ENCODE results near the gene CACNA2D1. TPM values are rescaled to one million over a fixed set of nuclear protein-coding genes. Genes with fewer than 3 reads are reported as not detected.

CACNA2D1 gene
- polyA plus RNA-seq, 1 experiment = 6.0 TPM

DNA sequence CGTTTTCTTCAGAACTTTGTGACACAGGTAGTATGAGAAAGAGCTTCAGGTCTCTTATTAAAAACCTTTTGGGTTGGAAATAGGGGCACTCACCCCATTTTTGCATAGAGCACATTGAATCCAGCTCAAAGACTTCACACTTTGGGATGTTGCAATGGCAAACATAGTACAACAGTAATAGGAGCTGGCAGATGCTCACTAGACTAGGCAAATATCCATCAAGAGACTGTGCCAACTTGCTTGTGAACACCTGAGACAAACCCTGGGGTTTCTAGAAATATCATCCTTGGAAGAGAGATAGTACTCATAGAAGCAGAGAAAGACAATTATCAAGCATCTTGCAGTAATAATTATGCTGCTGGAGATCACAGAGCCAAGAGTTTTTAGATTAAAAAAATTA lies 280.0 kb downstream of the CACNA2D1 start:
- ChIA-PET POLR2A (no interaction called here), CTCF (interaction anchor here (0.8 kb wide), 1 partner anchor 9 kb away, joined by 3 read pairs; no protein-coding TSS in a partner anchor)
- Histone ChIP-seq H3K36me3 (ENCODE audit: control insufficient read depth, insufficient read depth, low read length) (no peaks in the 10 kb centered on the region), H3K4me3 (ENCODE audit: low read depth, low read length) (no peak overlapping the region), H3K27me3 (ENCODE audit: control insufficient read depth, insufficient read depth, low read length) (no peaks in the 10 kb centered on the region)
- TF ChIP-seq CTCF (IDR thresholded peaks at IDR 0.05; ENCODE audit: insufficient read depth, low read depth, low read length) = no peak
- DNase-seq (ENCODE audit: low read depth) = no peak

- TF ChIP-seq CTCF (IDR thresholded peaks at IDR 0.05; ENCODE audit: insufficient read depth, low read depth, low read length) = no peak
- Histone ChIP-seq H3K4me3 (ENCODE audit: low read depth, low read length) (no peak overlapping the region), H3K36me3 (ENCODE audit: control insufficient read depth, insufficient read depth, low read length) (no peaks in the 10 kb centered on the region), H3K27me3 (ENCODE audit: control insufficient read depth, insufficient read depth, low read length) (no peaks in the 10 kb centered on the region)
- POLR2A ChIA-PET = no interaction called here
- CTCF ChIA-PET = interaction anchor here (0.5 to 0.7 kb wide), 2 partner anchors 74 to 92 kb away, joined by 3 to 4 read pairs; no protein-coding TSS in a partner anchor
- DNase-seq (ENCODE audit: low read depth) = no peak
Measured at GRCh38 chr7:82162289-82162688, 281.3 kb downstream of the CACNA2D1 start.

DNA sequence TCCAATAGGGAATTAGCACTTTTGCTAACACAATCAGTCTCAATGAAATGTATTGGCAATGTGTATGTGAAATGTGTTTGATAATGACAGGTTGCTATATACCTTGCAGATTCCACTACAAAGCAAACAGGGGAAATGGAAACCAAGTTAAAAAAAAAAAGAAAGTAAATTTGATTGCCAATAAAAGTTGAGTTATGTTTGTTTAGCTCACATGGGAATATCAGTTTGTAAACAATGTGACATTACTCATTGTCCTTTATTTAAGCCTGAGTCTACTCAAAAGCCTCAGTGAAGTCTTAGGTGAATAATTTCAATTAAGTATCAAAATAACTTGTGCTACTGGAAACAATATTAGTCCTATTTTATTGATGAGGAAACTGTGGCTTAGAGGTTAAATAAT lies 285.2 kb downstream of the CACNA2D1 start:
- no peak overlapping the region for H3K4me3 ChIP-seq (ENCODE audit: low read depth, low read length)
- H3K36me3 ChIP-seq (ENCODE audit: control insufficient read depth, insufficient read depth, low read length) = no peaks in the 10 kb centered on the region
- CTCF ChIA-PET = interaction anchor here (0.6 kb wide), 1 partner anchor 469 kb away, joined by 4 read pairs; no protein-coding TSS in a partner anchor
- TF ChIP-seq CTCF (IDR thresholded peaks at IDR 0.05; ENCODE audit: insufficient read depth, low read depth, low read length) = no peak
- no peaks in the 10 kb centered on the region for H3K27me3 ChIP-seq (ENCODE audit: control insufficient read depth, insufficient read depth, low read length)
- POLR2A ChIA-PET = interaction anchor here (0.6 kb wide), 1 partner anchor 11 kb away, joined by 7 read pairs; no protein-coding TSS in a partner anchor
- no peak for DNase-seq (ENCODE audit: low read depth)

DNA sequence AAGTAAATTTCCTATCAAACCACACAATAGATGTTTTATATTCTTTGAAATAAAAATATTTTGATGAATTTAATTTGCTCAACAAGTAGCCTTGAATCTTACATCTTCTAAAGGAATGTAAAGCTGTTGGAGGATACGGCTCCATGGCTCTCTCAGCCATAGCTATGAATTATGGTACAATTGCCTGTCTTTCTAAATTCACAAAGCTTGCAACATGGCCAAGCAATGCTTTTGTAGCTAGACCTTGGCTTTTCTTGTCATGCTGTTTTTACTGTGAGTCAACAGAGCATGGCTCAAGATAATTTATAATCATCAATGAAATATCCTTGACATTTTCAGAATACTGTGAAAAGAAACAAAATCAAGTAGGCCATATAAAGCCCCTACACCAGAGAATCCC lies 286.7 kb downstream of the CACNA2D1 start:
- H3K4me3 ChIP-seq (ENCODE audit: low read depth, low read length) = no peak overlapping the region
- ChIA-PET CTCF (no interaction called here), POLR2A (no interaction called here)
- DNase-seq (ENCODE audit: low read depth) = no peak
- H3K27me3 ChIP-seq (ENCODE audit: control insufficient read depth, insufficient read depth, low read length) = no peaks in the 10 kb centered on the region
- no peak for TF ChIP-seq CTCF (IDR thresholded peaks at IDR 0.05; ENCODE audit: insufficient read depth, low read depth, low read length)
- H3K36me3 ChIP-seq (ENCODE audit: control insufficient read depth, insufficient read depth, low read length) = no peaks in the 10 kb centered on the region

DNA sequence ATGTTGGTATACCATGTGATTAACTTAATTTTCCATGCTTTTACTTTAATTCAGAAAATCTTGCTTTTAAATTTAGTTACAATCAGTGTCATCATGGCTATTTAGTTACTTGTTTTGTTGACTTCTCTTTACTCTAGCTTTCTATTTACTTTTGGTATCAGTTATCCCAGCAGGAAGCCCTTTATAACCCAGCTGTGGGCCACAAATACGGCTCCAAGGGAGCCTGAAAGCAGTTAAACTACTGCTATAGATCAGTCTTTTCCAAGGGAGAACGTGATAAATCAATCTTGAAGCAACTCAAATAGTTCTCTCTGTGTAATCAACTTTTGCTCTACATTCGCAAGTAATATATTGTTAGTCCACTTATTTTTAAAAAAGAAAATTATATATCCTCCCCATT lies 287.4 kb downstream of the CACNA2D1 start:
- CTCF ChIA-PET = no interaction called here
- TF ChIP-seq CTCF (IDR thresholded peaks at IDR 0.05; ENCODE audit: insufficient read depth, low read depth, low read length) = no peak
- POLR2A ChIA-PET = no interaction called here

More for the DNA sequence above, 287.4 kb downstream of the CACNA2D1 start:
- no peak for DNase-seq (ENCODE audit: low read depth)
- no peak overlapping the region for H3K4me3 ChIP-seq (ENCODE audit: low read depth, low read length)
- H3K27me3 ChIP-seq (ENCODE audit: control insufficient read depth, insufficient read depth, low read length) = no peaks in the 10 kb centered on the region
- no peaks in the 10 kb centered on the region for H3K36me3 ChIP-seq (ENCODE audit: control insufficient read depth, insufficient read depth, low read length)
